SK-N-SH treated with all-trans-retinoic acid at 6 μM for 48 hours (cell line): Measurements from ENCODE around the gene EWSR1.

ENCODE experiments used
- ATAC-seq: fragments of 200-7000 bp; cut with Tn5 transposase; 3 replicates; pipeline ENCODE4 v1.9.1; 2020; ENCODE audit warnings: mild to moderate bottlenecking, moderate library complexity
- ARNTL ChIP-seq: fragments of 450-650 bp; formaldehyde crosslinking; IDR thresholded peaks from 2 replicates; pipeline ENCODE4 v1.5.0; 2020; ENCODE audit warnings: low read depth, mild to moderate bottlenecking, moderate library complexity, borderline replicate concordance
- BACH2 ChIP-seq: fragments of 250-450 bp; sonication (Bioruptor Pico); IDR thresholded peaks from 2 replicates; pipeline ENCODE4 v1.9.0; 2021; ENCODE audit warnings: mild to moderate bottlenecking, borderline replicate concordance
- CSDC2 ChIP-seq: fragments of 250-450 bp; sonication (Bioruptor Pico); IDR thresholded peaks from 2 replicates; pipeline ENCODE4 v1.5.0; 2020; ENCODE audit warnings: mild to moderate bottlenecking, moderate library complexity
- ESRRG ChIP-seq: fragments of 250-450 bp; sonication (Bioruptor Pico); IDR thresholded peaks from 2 replicates; pipeline ENCODE4 v1.6.1; 2021; ENCODE audit warnings: mild to moderate bottlenecking
- GLIS3 ChIP-seq: fragments of 250-450 bp; sonication (Bioruptor Pico); IDR thresholded peaks from 2 replicates; pipeline ENCODE4 v1.5.0; 2020; ENCODE audit warnings: mild to moderate bottlenecking, moderate library complexity
- ISL1 ChIP-seq: fragments of 250-450 bp; sonication (Bioruptor Pico); IDR thresholded peaks from 2 replicates; pipeline ENCODE4 v2.1.2; 2022; ENCODE audit warnings: mild to moderate bottlenecking, moderate library complexity
- OSR1 ChIP-seq: fragments of 250-450 bp; sonication (Bioruptor Pico); IDR thresholded peaks from 2 replicates; pipeline ENCODE4 v1.8.0; 2022; ENCODE audit warnings: moderate library complexity, mild to moderate bottlenecking, inconsistent platforms
- PPARA ChIP-seq: fragments of 250-450 bp; sonication (Bioruptor Pico); IDR thresholded peaks from 2 replicates; pipeline ENCODE4 v1.5.0; 2020; ENCODE audit warnings: mild to moderate bottlenecking, borderline replicate concordance
- RARB ChIP-seq: fragments of 250-450 bp; sonication (Bioruptor Pico); IDR thresholded peaks from 2 replicates; pipeline ENCODE4 v1.8.0; 2021; ENCODE audit warnings: mild to moderate bottlenecking, moderate library complexity
- SNAI2 ChIP-seq: fragments of 250-450 bp; sonication (Bioruptor Pico); IDR thresholded peaks from 2 replicates; pipeline ENCODE4 v1.5.0; 2020; ENCODE audit warnings: mild to moderate bottlenecking, moderate library complexity
- TCF4 ChIP-seq: fragments of 250-450 bp; sonication (Bioruptor Pico); IDR thresholded peaks from 2 replicates; pipeline ENCODE4 v1.8.0; 2021; ENCODE audit warnings: mild to moderate bottlenecking, moderate library complexity, borderline replicate concordance
- TOX ChIP-seq: fragments of 250-450 bp; sonication (Bioruptor Pico); IDR thresholded peaks from 2 replicates; pipeline ENCODE4 v1.8.0; 2021; ENCODE audit warnings: mild to moderate bottlenecking, moderate library complexity, borderline replicate concordance
- ZC3H10 ChIP-seq: fragments of 250-450 bp; sonication (Bioruptor Pico); IDR thresholded peaks from 2 replicates; pipeline ENCODE4 v1.5.1; 2021; ENCODE audit warnings: mild to moderate bottlenecking, moderate library complexity
- ZFP3 ChIP-seq: fragments of 250-450 bp; sonication (Bioruptor Pico); IDR thresholded peaks from 2 replicates; pipeline ENCODE4 v1.5.0; 2020; ENCODE audit warnings: mild to moderate bottlenecking, moderate library complexity
- ZNF565 ChIP-seq: fragments of 450-650 bp; formaldehyde crosslinking; conservative IDR thresholded peaks from 2 replicates; pipeline ENCODE4 v1.5.0; 2020; ENCODE audit warnings: low read depth, mild to moderate bottlenecking, moderate library complexity
- ZNF8 ChIP-seq: fragments of 450-650 bp; formaldehyde crosslinking; IDR thresholded peaks from 2 replicates; pipeline ENCODE4 v1.5.0; 2020; ENCODE audit warnings: mild to moderate bottlenecking, moderate library complexity
- TF ChIP-seq, protein P1 (sequence below): fragments of 250-450 bp; sonication (Bioruptor Pico); IDR thresholded peaks from 2 replicates; pipeline ENCODE4 v1.5.1; 2020; ENCODE audit warnings: low read depth, mild to moderate bottlenecking, moderate library complexity
- TF ChIP-seq, protein P2 (sequence below): fragments of 250-450 bp; sonication (Bioruptor Pico); IDR thresholded peaks from 2 replicates; pipeline ENCODE4 v1.5.1; 2021; ENCODE audit warnings: mild to moderate bottlenecking, moderate library complexity
- TF ChIP-seq, protein P3 (sequence below): fragments of 250-450 bp; sonication (Bioruptor Pico); IDR thresholded peaks from 2 replicates; pipeline ENCODE4 v1.5.0; 2020; ENCODE audit warnings: mild to moderate bottlenecking, moderate library complexity
- TF ChIP-seq, protein P4 (sequence below): fragments of 250-450 bp; sonication (Bioruptor Pico); IDR thresholded peaks from 2 replicates; pipeline ENCODE4 v1.8.0; 2020; ENCODE audit warnings: mild to moderate bottlenecking, moderate library complexity, borderline replicate concordance

The EWSR1 gene

DNA sequence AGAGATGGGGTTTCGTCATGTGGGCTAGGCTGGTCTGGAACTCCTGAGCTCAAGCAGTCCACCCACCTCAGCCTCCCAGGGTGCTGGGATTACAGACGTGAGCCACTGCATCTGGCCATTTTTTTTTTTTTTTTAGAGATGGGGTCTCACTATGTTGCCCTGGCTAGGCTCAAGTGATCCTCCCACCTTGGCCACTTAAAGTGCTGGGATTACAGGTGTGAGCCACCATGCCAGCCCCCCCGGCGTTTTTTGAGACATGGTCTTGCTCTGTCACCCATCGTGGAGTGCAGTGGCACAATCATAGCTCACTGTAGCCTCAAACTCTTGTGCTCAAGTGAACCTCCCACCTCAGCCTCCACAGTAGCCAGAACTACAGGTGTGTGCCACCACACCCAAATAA is 16.8 kb upstream of the EWSR1 start (continued):
- TF ChIP-seq, protein P1, sequence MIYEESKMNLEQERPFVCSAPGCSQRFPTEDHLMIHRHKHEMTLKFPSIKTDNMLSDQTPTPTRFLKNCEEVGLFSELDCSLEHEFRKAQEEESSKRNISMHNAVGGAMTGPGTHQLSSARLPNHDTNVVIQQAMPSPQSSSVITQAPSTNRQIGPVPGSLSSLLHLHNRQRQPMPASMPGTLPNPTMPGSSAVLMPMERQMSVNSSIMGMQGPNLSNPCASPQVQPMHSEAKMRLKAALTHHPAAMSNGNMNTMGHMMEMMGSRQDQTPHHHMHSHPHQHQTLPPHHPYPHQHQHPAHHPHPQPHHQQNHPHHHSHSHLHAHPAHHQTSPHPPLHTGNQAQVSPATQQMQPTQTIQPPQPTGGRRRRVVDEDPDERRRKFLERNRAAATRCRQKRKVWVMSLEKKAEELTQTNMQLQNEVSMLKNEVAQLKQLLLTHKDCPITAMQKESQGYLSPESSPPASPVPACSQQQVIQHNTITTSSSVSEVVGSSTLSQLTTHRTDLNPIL (CRISPR knock-in tag), result no peak

DNA sequence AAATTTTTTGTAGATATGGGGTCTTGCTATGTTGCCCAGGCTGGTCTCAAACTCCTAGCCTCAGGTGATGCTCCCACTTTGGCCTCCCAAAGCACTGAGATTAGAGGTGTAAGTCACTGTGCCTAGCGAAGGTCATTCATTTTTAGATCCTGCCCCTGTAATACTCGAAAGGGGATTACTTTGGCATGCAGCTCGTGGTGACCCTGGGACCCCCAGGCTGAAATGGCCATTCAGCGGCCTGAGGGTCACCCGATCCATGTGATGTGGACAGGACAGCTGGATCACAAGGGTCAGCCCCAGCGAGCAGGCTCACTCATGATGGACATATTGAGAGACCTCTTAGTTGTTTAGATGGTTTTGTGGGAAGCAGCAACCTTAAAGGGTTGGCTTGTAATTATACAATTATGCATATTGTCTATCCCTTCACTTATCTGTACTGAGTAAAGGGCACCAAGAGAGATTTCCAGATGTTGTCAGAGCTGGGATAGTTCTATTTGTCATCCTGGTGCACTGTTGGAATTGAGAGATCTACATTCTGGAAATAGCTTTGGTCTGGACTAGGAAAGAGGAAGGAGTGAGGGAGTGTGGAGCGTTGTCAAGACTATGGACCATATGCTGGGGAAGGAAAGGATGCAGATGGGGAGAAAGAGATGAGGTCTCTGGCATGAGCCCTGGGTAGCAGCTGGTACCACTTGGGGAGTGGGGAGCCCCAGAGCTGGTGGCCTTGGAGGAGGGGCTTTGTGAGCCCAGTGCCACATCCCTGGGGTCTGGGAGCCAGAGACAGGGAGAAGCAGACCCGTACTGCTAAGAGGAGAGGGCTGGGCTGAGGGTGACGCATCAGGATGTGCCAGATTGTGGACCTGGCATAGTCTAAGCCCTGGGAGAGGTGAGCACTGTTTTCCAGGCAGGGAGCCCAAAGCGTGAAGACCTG is 15.8 kb upstream of the EWSR1 start:
- TF ChIP-seq TCF4 (CRISPR knock-in tag) (no peak), OSR1 (CRISPR knock-in tag) (no peak), ZNF8 (CRISPR knock-in tag) (no peak), ZNF565 (CRISPR knock-in tag) (no peak), ESRRG (CRISPR knock-in tag) (no peak), CSDC2 (CRISPR knock-in tag) (no peak), BACH2 (CRISPR knock-in tag) (no peak), ARNTL (CRISPR knock-in tag) (no peak), TOX (CRISPR knock-in tag) (no peak)
- TF ChIP-seq, protein P2, sequence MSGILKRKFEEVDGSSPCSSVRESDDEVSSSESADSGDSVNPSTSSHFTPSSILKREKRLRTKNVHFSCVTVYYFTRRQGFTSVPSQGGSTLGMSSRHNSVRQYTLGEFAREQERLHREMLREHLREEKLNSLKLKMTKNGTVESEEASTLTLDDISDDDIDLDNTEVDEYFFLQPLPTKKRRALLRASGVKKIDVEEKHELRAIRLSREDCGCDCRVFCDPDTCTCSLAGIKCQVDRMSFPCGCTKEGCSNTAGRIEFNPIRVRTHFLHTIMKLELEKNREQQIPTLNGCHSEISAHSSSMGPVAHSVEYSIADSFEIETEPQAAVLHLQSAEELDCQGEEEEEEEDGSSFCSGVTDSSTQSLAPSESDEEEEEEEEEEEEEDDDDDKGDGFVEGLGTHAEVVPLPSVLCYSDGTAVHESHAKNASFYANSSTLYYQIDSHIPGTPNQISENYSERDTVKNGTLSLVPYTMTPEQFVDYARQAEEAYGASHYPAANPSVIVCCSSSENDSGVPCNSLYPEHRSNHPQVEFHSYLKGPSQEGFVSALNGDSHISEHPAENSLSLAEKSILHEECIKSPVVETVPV (CRISPR knock-in tag), result no peak
- TF ChIP-seq, protein P1 (CRISPR knock-in tag), result no peak
- no peak for ATAC-seq

DNA sequence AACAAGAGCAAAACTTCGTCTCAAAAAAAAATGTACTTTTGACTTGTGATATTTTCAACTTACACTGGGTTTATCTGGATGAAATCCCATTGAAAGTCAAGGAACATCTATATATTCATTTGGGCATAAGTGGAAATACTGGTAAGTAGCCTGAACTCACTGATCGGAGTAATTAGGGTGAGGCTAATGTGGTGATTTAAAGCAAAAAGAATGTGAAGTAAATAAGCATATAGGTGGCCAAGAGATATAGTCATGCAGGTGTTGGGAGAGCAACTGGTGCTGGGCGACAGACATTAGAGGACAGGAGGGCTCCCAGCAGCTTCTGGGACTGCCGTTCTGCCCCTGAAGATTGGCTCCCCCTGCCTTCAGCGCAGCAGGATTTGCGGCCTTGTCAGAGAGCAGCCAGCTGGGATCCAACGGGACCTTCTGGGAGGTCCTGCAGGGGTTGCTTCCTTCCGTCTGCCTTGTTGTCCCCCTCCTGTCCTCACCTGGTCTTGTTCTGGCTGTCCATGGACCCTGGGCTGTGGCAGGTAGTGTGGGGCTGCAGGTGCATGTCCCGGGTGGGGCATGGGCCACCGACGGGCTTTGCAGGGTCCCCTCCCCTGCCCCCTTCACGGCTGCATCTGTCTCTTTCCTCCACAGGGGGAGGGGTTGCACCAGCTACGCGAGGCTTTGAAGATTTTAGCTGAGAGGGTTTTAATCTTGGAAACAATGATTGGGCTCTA is 14.3 kb upstream of the EWSR1 start:
- no peak for TF ChIP-seq PPARA (CRISPR knock-in tag)
- TF ChIP-seq OSR1 (CRISPR knock-in tag), result no peak
- TF ChIP-seq ZNF8 (CRISPR knock-in tag), result no peak
- TF ChIP-seq ARNTL (CRISPR knock-in tag), result no peak
- TF ChIP-seq, protein P1 (CRISPR knock-in tag), result no peak
- no peak for TF ChIP-seq TCF4 (CRISPR knock-in tag)
- TF ChIP-seq TOX (CRISPR knock-in tag), result no peak
- TF ChIP-seq, protein P3, sequence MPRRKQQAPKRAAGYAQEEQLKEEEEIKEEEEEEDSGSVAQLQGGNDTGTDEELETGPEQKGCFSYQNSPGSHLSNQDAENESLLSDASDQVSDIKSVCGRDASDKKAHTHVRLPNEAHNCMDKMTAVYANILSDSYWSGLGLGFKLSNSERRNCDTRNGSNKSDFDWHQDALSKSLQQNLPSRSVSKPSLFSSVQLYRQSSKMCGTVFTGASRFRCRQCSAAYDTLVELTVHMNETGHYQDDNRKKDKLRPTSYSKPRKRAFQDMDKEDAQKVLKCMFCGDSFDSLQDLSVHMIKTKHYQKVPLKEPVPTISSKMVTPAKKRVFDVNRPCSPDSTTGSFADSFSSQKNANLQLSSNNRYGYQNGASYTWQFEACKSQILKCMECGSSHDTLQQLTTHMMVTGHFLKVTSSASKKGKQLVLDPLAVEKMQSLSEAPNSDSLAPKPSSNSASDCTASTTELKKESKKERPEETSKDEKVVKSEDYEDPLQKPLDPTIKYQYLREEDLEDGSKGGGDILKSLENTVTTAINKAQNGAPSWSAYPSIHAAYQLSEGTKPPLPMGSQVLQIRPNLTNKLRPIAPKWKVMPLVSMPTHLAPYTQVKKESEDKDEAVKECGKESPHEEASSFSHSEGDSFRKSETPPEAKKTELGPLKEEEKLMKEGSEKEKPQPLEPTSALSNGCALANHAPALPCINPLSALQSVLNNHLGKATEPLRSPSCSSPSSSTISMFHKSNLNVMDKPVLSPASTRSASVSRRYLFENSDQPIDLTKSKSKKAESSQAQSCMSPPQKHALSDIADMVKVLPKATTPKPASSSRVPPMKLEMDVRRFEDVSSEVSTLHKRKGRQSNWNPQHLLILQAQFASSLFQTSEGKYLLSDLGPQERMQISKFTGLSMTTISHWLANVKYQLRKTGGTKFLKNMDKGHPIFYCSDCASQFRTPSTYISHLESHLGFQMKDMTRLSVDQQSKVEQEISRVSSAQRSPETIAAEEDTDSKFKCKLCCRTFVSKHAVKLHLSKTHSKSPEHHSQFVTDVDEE (CRISPR knock-in tag), result no peak
- TF ChIP-seq ISL1 (CRISPR knock-in tag), result no peak
- TF ChIP-seq, protein P4, sequence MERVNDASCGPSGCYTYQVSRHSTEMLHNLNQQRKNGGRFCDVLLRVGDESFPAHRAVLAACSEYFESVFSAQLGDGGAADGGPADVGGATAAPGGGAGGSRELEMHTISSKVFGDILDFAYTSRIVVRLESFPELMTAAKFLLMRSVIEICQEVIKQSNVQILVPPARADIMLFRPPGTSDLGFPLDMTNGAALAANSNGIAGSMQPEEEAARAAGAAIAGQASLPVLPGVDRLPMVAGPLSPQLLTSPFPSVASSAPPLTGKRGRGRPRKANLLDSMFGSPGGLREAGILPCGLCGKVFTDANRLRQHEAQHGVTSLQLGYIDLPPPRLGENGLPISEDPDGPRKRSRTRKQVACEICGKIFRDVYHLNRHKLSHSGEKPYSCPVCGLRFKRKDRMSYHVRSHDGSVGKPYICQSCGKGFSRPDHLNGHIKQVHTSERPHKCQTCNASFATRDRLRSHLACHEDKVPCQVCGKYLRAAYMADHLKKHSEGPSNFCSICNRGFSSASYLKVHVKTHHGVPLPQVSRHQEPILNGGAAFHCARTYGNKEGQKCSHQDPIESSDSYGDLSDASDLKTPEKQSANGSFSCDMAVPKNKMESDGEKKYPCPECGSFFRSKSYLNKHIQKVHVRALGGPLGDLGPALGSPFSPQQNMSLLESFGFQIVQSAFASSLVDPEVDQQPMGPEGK (CRISPR knock-in tag), result no peak
- no peak for TF ChIP-seq GLIS3 (CRISPR knock-in tag)
- TF ChIP-seq ZC3H10 (CRISPR knock-in tag), result no peak
- no peak for TF ChIP-seq CSDC2 (CRISPR knock-in tag)
- TF ChIP-seq ESRRG (CRISPR knock-in tag), result no peak
- TF ChIP-seq SNAI2 (CRISPR knock-in tag), result no peak
- no peak for TF ChIP-seq RARB (CRISPR knock-in tag)
- TF ChIP-seq ZFP3, result no peak
- TF ChIP-seq, all 23 proteins: peak for 0
- ATAC-seq, result no peak
